HG03442 (cell line): ENCODE results near the gene NUCB2.
"Not testable (repeated sequence)": the region's sequence is repeated elsewhere in the genome, so short reads cannot be mapped to it uniquely, and the experiment has no call there.

Experiments used
- ATAC-seq: cut with Tn5 transposase; IDR thresholded peaks from one replicate; pipeline ENCODE4 v1.9.1; 2021; ENCODE audit warnings: mild to moderate bottlenecking, moderate library complexity; ENCODE audit not compliant: unreplicated experiment

Gene NUCB2

GRCh38 chr11:17268500-17268899, 8.0 kb upstream of the NUCB2 start:
- ATAC-seq: not testable (repeated sequence)

GRCh38 chr11:17268902-17269301, 7.6 kb upstream of the NUCB2 start:
- no peak for ATAC-seq

- ATAC-seq: no peak
Measured at GRCh38 chr11:17272801-17273200, 3.7 kb upstream of the NUCB2 start.

- ATAC-seq: no peak
Measured at GRCh38 chr11:17273211-17273610, 3.3 kb upstream of the NUCB2 start.

GRCh38 chr11:17273668-17274282, 2.8 kb upstream of the NUCB2 start:
- no peak for ATAC-seq

GRCh38 chr11:17275400-17276235, 921 bp upstream of the NUCB2 start:
- ATAC-seq: no peak

GRCh38 chr11:17277024-17277584, 565 bp downstream of the NUCB2 start:
- peak; percentile 9 for ATAC-seq

- no peak for ATAC-seq
Measured at GRCh38 chr11:17280494-17281127, 4.1 kb downstream of the NUCB2 start.

GRCh38 chr11:17286332-17286731, 9.8 kb downstream of the NUCB2 start:
- no peak for ATAC-seq

- no peak for ATAC-seq
Measured at GRCh38 chr11:17287058-17287457, 10.5 kb downstream of the NUCB2 start.

GRCh38 chr11:17291710-17292109, 15.2 kb downstream of the NUCB2 start:
- ATAC-seq: no peak

GRCh38 chr11:17293311-17293710, 16.8 kb downstream of the NUCB2 start:
- no peak for ATAC-seq

GRCh38 chr11:17294033-17294432, 17.5 kb downstream of the NUCB2 start:
- peak; percentile 41 for ATAC-seq

- ATAC-seq: peak; percentile 34
Measured at GRCh38 chr11:17296852-17297559, 20.5 kb downstream of the NUCB2 start.

GRCh38 chr11:17298302-17298701, 21.8 kb downstream of the NUCB2 start:
- ATAC-seq: peak; percentile 81

- no peak for ATAC-seq
Measured at GRCh38 chr11:17300372-17300771, 23.8 kb downstream of the NUCB2 start.

- ATAC-seq: no peak
Measured at GRCh38 chr11:17313349-17314231, 37.1 kb downstream of the NUCB2 start.

- ATAC-seq: no peak
Measured at GRCh38 chr11:17314232-17314547, 37.7 kb downstream of the NUCB2 start.

GRCh38 chr11:17314904-17315426, 38.4 kb downstream of the NUCB2 start:
- no peak for ATAC-seq
